H1 (cell line): ENCODE results near the gene FBXL15. TPM values are rescaled to one million over a fixed set of nuclear protein-coding genes. Genes with fewer than 3 reads are reported as not detected.
A peak's percentile ranks its signal among the peaks of the same experiment; 100 is the strongest.

Experiments
- ASH2L ChIP-seq: fragments of 200-600, 300-600 bp; sonication (generic); IDR thresholded peaks from one replicate; pipeline ENCODE4 v1.7.1; 2017; ENCODE audit warnings: low read length
- BACH1 ChIP-seq: IDR thresholded peaks from 2 replicates; pipeline ENCODE4 v1.6.1; 2012; ENCODE audit warnings: low read length, improper control_type of control experiment
- CEBPB ChIP-seq: IDR thresholded peaks from 2 replicates; pipeline ENCODE4 v1.6.1; 2012; ENCODE audit warnings: low read depth, low read length
- CHD2 ChIP-seq: IDR thresholded peaks from 2 replicates; pipeline ENCODE4 v1.6.1; 2012; ENCODE audit warnings: low read length, improper control_type of control experiment
- CTBP2 ChIP-seq: IDR thresholded peaks from 2 replicates; pipeline ENCODE4 v1.7.0; 2011; ENCODE audit warnings: borderline replicate concordance, mild to moderate bottlenecking, moderate library complexity, mixed read lengths, low read length; ENCODE audit not compliant: insufficient read depth, insufficient read length
- NANOG ChIP-seq: IDR thresholded peaks from 2 replicates; pipeline ENCODE4 v1.6.1; 2011; ENCODE audit warnings: low read length, low read depth, mild to moderate bottlenecking, inconsistent platforms; ENCODE audit not compliant: insufficient read depth, poor library complexity, severe bottlenecking
- NRF1 ChIP-seq: IDR thresholded peaks from 2 replicates; pipeline ENCODE4 v1.6.1; 2011; ENCODE audit warnings: mild to moderate bottlenecking, low read depth, low read length, improper control_type of control experiment
- POU5F1 ChIP-seq: IDR thresholded peaks from 2 replicates; pipeline ENCODE4 v1.6.1; 2011; ENCODE audit warnings: low read depth, mild to moderate bottlenecking, low read length, moderate library complexity
- SUZ12 ChIP-seq: fragments of 200-600 bp; sonication (generic); IDR thresholded peaks from 2 replicates; pipeline ENCODE4 v1.6.1; 2012; ENCODE audit warnings: mild to moderate bottlenecking, inconsistent platforms, low read length, moderate library complexity, mixed read lengths
- TEAD4 ChIP-seq: IDR thresholded peaks from 2 replicates; pipeline ENCODE4 v1.6.1; 2012; ENCODE audit warnings: low read depth, low read length, inconsistent platforms, mixed read lengths
- polyA plus RNA-seq, 7 experiments: library from polyadenylated mRNA; depleted of rRNA in 3 of 7; stranded (reverse) in 5 of 7; unstranded in 2 of 7; fragments of >200 nt in 5 of 7; fragments of 200-250 nt in 2 of 7; gene quantifications; 1 replicate in 5 of 7; 2 replicates in 1 of 7; 4 replicates in 1 of 7; pipeline versions ENCODE4 v1.2.1 to v1.2.3, GENCODE V29; 2011 to 2013; ENCODE audit warnings: missing spikeins in 2 of 7, mixed read lengths in 2 of 7
- total RNA-seq: library from RNA; stranded (reverse); fragmentation: NEBNext Ultra II Directional; extraction: Animal tissue kit (Norgen Biotek cat#: 25700); gene quantifications from 2 replicates; pipeline ENCODE4 v1.2.1, GENCODE V29; 2021
- TF ChIP-seq, protein P1 (sequence below): IDR thresholded peaks from 2 replicates; pipeline ENCODE4 v1.6.1; 2011; ENCODE audit warnings: low read length, improper control_type of control experiment

FBXL15 gene
- total and polyA plus RNA-seq, 2 of the 8 experiments (the other 6 are each of a cell fraction or from before 2014, with no cell fraction given), result 11.3 to 22.6 TPM

GRCh38 chr10:102394079-102394800 is 26.4 kb upstream of the FBXL15 start (continued):
- no peak for TF ChIP-seq NANOG
- TF ChIP-seq CHD2, result peak; percentile 6; the same call in 1 of the 2 replicates
- no peak for TF ChIP-seq POU5F1
- TF ChIP-seq TEAD4, result no peak
- TF ChIP-seq, protein P1, sequence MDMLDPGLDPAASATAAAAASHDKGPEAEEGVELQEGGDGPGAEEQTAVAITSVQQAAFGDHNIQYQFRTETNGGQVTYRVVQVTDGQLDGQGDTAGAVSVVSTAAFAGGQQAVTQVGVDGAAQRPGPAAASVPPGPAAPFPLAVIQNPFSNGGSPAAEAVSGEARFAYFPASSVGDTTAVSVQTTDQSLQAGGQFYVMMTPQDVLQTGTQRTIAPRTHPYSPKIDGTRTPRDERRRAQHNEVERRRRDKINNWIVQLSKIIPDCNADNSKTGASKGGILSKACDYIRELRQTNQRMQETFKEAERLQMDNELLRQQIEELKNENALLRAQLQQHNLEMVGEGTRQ, result no peak
- no peak for TF ChIP-seq CEBPB
- peak; percentile 76 for TF ChIP-seq ASH2L
- TF ChIP-seq SUZ12, result no peak; the same call in 1 of the 2 replicates
- no peak for TF ChIP-seq NRF1
- TF ChIP-seq CTBP2, result peak; percentile 23
- peak; percentile 8; the same call in 1 of the 2 replicates for TF ChIP-seq BACH1
